Trophoblast cell (in vitro differentiated cells and primary cell): ENCODE measurements around the gene NMT1.

Source experiments
- DNase-seq, 2 donors: peaks; one replicate each; pipeline ENCODE4 v3.0.0-alpha.2; 2016
- H2AFZ ChIP-seq: 2 replicates; pipeline ENCODE4 v1.6.1; 2013; ENCODE audit warnings: low read length, moderate library complexity, mild to moderate bottlenecking; ENCODE audit not compliant: insufficient read depth, poor library complexity
- H2AK5ac ChIP-seq: 2 replicates; pipeline ENCODE4 v1.6.1; 2013; ENCODE audit warnings: mild to moderate bottlenecking, low read length
- H2BK120ac ChIP-seq: 2 replicates; pipeline ENCODE4 v1.6.1; 2013; ENCODE audit warnings: low read length, mild to moderate bottlenecking, moderate library complexity; ENCODE audit not compliant: insufficient read depth, poor library complexity
- H2BK12ac ChIP-seq: 2 replicates; pipeline ENCODE4 v1.6.1; 2013; ENCODE audit warnings: mild to moderate bottlenecking, low read length, moderate library complexity
- H2BK5ac ChIP-seq: 2 replicates; pipeline ENCODE4 v1.6.1; 2013; ENCODE audit warnings: low read length, low read depth, moderate library complexity, mild to moderate bottlenecking; ENCODE audit not compliant: poor library complexity
- H3K14ac ChIP-seq: 2 replicates; pipeline ENCODE4 v1.6.1; 2013; ENCODE audit warnings: mild to moderate bottlenecking, low read length
- H3K18ac ChIP-seq: 2 replicates; pipeline ENCODE4 v1.6.1; 2013; ENCODE audit warnings: mild to moderate bottlenecking, low read length
- H3K23ac ChIP-seq: 2 replicates; pipeline ENCODE4 v1.6.1; 2013; ENCODE audit warnings: low read length
- H3K27ac ChIP-seq: 2 replicates; pipeline ENCODE4 v1.5.1; 2013; ENCODE audit warnings: low read depth, mild to moderate bottlenecking, inconsistent platforms, low read length, moderate library complexity
- H3K27me3 ChIP-seq: 2 replicates; pipeline ENCODE4 v1.6.1; 2013; ENCODE audit warnings: inconsistent platforms, mild to moderate bottlenecking, low read length, moderate library complexity; ENCODE audit not compliant: insufficient read depth
- H3K36me3 ChIP-seq, 2 experiments: 1 replicate in 1 of 2; 2 replicates in 1 of 2; pipeline ENCODE4 v1.6.1; 2013; ENCODE audit warnings: low read length in 2 of 2, mild to moderate bottlenecking in 2 of 2, moderate library complexity in 1 of 2; ENCODE audit not compliant: insufficient read depth in 2 of 2, control insufficient read depth in 1 of 2
- H3K4ac ChIP-seq: 2 replicates; pipeline ENCODE4 v1.6.1; 2013; ENCODE audit warnings: low read depth, mild to moderate bottlenecking, low read length, moderate library complexity
- H3K4me1 ChIP-seq, 2 experiments: 1 replicate in 1 of 2; 2 replicates in 1 of 2; pipeline ENCODE4 v1.6.1; 2013; ENCODE audit warnings: low read length in 2 of 2, mild to moderate bottlenecking in 2 of 2, moderate library complexity in 1 of 2; ENCODE audit not compliant: insufficient read depth in 2 of 2, control insufficient read depth in 1 of 2
- H3K4me2 ChIP-seq: 2 replicates; pipeline ENCODE4 v1.6.1; 2013; ENCODE audit warnings: inconsistent platforms, mild to moderate bottlenecking, low read length, moderate library complexity
- H3K4me3 ChIP-seq: 2 replicates; pipeline ENCODE4 v1.5.1; 2013; ENCODE audit warnings: mild to moderate bottlenecking, low read depth, low read length, inconsistent platforms
- H3K79me1 ChIP-seq: one replicate; pipeline ENCODE4 v1.6.1; 2013; ENCODE audit warnings: low read length
- H3K79me2 ChIP-seq: 2 replicates; pipeline ENCODE4 v1.6.1; 2013; ENCODE audit warnings: low read length, mild to moderate bottlenecking; ENCODE audit not compliant: control insufficient read depth, insufficient read depth, poor library complexity
- H3K9ac ChIP-seq: 2 replicates; pipeline ENCODE4 v1.6.1; 2013; ENCODE audit warnings: mild to moderate bottlenecking, low read length
- H3K9me3 ChIP-seq: 2 replicates; pipeline ENCODE4 v1.6.1; 2013; ENCODE audit warnings: low read depth, mild to moderate bottlenecking, control low read depth, inconsistent platforms, low read length; ENCODE audit not compliant: insufficient read depth
- H4K12ac ChIP-seq: 2 replicates; pipeline ENCODE4 v1.6.1; 2013; ENCODE audit warnings: low read depth, mild to moderate bottlenecking, low read length, moderate library complexity
- H4K8ac ChIP-seq: 2 replicates; pipeline ENCODE4 v1.6.1; 2013; ENCODE audit warnings: low read depth, mild to moderate bottlenecking, low read length, moderate library complexity
- H4K91ac ChIP-seq: one replicate; pipeline ENCODE4 v1.6.1; 2013; ENCODE audit warnings: low read depth, mild to moderate bottlenecking, low read length, moderate library complexity
- WGBS: extraction: QIAGEN DNeasy Blood & Tissue Kit; methylation state at CpG from one replicate; pipeline ENCODE4 v1.1.7; 2013; ENCODE audit warnings: missing lambda C conversion rate; ENCODE audit not compliant: insufficient read length, insufficient coverage; ENCODE audit errors: extremely low coverage; 5-methylcytosine and 5-hydroxymethylcytosine counted together

The NMT1 gene

DNA sequence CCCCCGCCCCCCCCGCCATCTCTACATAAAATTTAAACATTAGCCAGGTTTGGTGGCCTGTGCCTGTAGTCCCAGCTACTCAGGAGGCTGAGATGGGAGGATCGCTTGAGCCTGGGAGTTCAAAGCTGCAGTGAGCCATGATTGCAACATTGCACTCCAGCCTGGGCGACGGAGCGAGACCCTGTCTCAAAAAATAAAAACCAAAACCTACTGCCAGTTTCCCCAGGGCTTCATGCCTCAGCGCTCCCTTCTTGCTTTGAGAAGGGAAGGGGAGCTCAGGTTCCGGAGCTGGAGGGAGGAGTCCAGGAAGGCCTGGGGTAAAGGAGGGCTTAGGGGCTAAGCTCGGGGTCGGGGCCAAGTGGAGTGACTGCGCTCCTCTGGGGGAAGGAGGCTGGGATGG lies 50.7 kb downstream of the NMT1 start:
- peaks cover 4% of the 10 kb centered on the region for H3K79me1 ChIP-seq
- no CpG with 5 or more reads among the region's 11 CpGs for WGBS

DNA sequence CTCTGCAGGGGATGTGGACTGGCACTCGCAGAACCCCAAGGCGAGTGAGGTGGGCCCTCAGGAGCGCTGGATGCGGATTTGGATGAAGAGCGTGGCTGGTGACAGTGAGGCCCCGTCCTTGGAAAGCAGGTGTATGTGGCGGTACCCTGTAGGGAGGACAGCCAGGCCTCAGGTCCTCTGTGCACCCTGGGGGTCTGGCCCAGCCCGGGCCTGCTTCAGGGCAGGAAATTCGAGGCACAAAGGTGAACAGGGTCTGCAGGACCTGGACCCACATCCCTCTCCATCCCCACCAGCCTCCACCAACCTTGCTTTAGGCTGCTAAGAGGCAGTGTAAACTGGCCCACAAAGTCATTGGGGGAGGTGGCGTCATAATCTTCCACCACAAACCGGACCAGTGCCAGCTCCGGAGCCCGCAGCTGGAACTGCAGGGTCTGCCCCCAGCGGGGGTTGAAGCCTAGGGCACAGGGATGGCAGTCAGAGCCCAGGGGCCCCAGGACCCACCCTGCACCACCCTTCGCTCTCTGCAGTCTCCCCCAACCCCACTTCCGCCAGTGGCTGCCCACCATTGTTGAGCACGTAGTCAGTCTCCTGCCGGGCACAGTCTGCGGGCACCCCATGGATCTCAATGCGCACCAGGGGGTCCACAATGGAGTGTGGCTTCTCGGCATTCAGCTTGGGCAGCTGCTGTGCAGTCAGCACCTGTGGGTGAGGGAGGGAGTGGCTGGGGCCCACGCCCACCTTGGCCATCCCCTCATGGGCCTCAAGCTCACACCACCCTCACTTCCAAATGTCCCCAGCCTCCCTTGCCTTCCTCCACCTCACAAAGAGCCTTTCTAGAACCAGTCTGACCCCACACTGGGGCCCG lies 51.7 kb downstream of the NMT1 start:
- H3K4me1 ChIP-seq, result peaks cover 9 to 11% of the 10 kb centered on the region in 2 experiments
- no peak for DNase-seq
- no peak overlapping the region for H3K23ac ChIP-seq
- H4K12ac ChIP-seq, result no peak overlapping the region
- H3K36me3 ChIP-seq, result peaks cover 29 to 30% of the 10 kb centered on the region in 2 experiments
- no peaks in the 10 kb centered on the region for H3K79me2 ChIP-seq
- no peak overlapping the region for H2AFZ ChIP-seq
- no peak overlapping the region for H2BK12ac ChIP-seq
- H3K27me3 ChIP-seq, result no peaks in the 10 kb centered on the region
- no peak overlapping the region for H2BK120ac ChIP-seq
- no peak overlapping the region for H4K8ac ChIP-seq
- peaks cover 2% of the 10 kb centered on the region for H3K9me3 ChIP-seq
- no peak overlapping the region for H3K4me2 ChIP-seq
- no peak overlapping the region for H3K4ac ChIP-seq
- H3K18ac ChIP-seq, result no peak overlapping the region
- H4K91ac ChIP-seq, result no peak overlapping the region
- H3K14ac ChIP-seq, result no peak overlapping the region
- H3K27ac ChIP-seq, result no peak overlapping the region
- H3K9ac ChIP-seq, result no peak overlapping the region
- no peak overlapping the region for H3K4me3 ChIP-seq
- WGBS, result no CpG with 5 or more reads among the region's 23 CpGs
- H3K79me1 ChIP-seq, result peaks cover 4% of the 10 kb centered on the region
- H2BK5ac ChIP-seq, result no peak overlapping the region
- no peak overlapping the region for H2AK5ac ChIP-seq

More for the DNA sequence above, 50.7 kb downstream of the NMT1 start:
- no peak for DNase-seq
- Histone ChIP-seq H3K4me2 (no peak overlapping the region), H3K4ac (no peak overlapping the region), H3K27ac (no peak overlapping the region), H3K18ac (no peak overlapping the region), H3K9ac (no peak overlapping the region), H4K91ac (no peak overlapping the region), H3K4me1 (peaks cover 9 to 11% of the 10 kb centered on the region in 2 experiments), H2BK5ac (no peak overlapping the region), H3K36me3 (peaks cover 37 to 39% of the 10 kb centered on the region in 2 experiments), H2AK5ac (no peak overlapping the region), H4K12ac (no peak overlapping the region), H3K9me3 (peaks cover 2% of the 10 kb centered on the region), H3K79me2 (no peaks in the 10 kb centered on the region), H3K27me3 (no peaks in the 10 kb centered on the region), H2BK120ac (no peak overlapping the region), H3K23ac (no peak overlapping the region), H4K8ac (no peak overlapping the region), H2AFZ (no peak overlapping the region), H3K14ac (no peak overlapping the region), H3K4me3 (no peak overlapping the region), H2BK12ac (no peak overlapping the region)

DNA sequence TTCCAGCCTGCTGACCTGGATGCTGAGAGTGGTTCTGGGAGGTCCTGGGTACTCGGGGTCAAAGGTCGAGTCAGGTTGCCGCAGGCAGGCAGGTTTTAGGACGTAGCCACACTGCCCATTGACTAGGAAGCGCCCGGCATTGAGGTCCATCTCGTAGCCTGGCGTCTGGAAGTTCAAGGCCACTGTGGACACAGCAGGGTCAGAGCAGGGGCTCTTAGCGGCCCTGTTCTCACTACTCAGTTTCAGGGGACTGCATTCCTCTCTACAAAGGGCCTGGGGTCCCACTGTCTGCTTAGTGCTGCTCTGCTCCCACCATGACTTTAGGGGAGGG lies 52.3 kb downstream of the NMT1 start:
- no CpG with 5 or more reads among the region's 9 CpGs for WGBS
- Histone ChIP-seq H2AK5ac (no peak overlapping the region), H4K91ac (no peak overlapping the region)

DNA sequence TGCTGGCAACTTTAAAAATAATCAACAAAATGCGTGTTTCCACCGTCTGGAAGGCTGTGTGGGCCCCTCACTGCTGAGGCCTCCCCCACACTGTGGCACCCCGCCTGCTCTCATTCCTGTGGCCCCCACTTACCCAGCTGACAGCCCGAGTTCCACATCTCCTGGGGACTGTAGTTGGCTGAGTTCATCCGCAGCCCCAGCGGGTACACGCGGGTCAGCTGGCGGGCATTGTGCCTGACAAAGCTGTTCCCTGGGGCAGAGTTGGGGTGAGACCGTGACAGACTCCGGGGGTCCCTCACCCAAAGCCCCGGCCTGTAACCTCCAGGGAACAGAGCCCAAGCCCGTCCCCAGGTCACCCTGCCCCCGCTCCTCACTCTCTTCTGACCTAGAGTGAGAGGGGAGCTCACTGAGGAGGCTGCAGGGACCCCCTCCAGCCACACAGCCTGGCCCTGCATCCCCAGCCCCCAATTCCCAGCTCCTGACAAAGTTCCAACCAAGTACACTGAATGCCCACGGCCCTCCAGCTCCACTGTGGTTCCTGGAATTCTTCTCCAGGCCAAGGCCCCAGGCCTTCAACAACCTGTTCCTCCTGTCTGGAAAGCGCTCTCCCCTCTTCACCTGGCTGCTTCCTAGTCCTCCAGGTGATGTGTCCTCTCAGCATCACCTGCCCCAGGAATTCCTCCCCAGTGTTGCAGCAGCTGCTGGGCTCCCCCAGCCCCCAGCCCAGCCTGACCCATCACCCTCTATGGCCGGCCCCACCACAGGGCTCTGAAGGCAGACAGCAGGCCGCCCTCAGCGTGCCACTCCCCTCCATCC lies 53.2 kb downstream of the NMT1 start:
- no CpG with 5 or more reads among the region's 19 CpGs for WGBS
- peak overlapping the region; percentile 48 for H2BK120ac ChIP-seq
- H2AK5ac ChIP-seq, result no peak overlapping the region
- no peak overlapping the region for H4K8ac ChIP-seq
- H3K23ac ChIP-seq, result no peak overlapping the region
- no peak overlapping the region for H2AFZ ChIP-seq
- peak overlapping the region; percentile 5 for H2BK5ac ChIP-seq
- DNase-seq, result peak; percentile 93 to 95
- peaks cover 4% of the 10 kb centered on the region for H3K79me1 ChIP-seq
- peak overlapping the region; percentile 66 for H4K91ac ChIP-seq
- H3K9me3 ChIP-seq, result peaks cover 2% of the 10 kb centered on the region
- no peaks in the 10 kb centered on the region for H3K27me3 ChIP-seq
- no peak overlapping the region for H3K27ac ChIP-seq
- peak overlapping the region; percentile 4 for H3K4ac ChIP-seq
- H3K4me1 ChIP-seq, result peaks cover 9 to 11% of the 10 kb centered on the region in 2 experiments
- H2BK12ac ChIP-seq, result peak overlapping the region; percentile 42
- H3K4me3 ChIP-seq, result no peak overlapping the region
- H3K79me2 ChIP-seq, result no peaks in the 10 kb centered on the region
- no peak overlapping the region for H3K9ac ChIP-seq
- H4K12ac ChIP-seq, result no peak overlapping the region
- H3K18ac ChIP-seq, result no peak overlapping the region
- H3K4me2 ChIP-seq, result no peak overlapping the region
- peak overlapping the region; percentile 8 for H3K14ac ChIP-seq
- peaks cover 19 to 23% of the 10 kb centered on the region in 2 experiments for H3K36me3 ChIP-seq

More for the DNA sequence above, 52.3 kb downstream of the NMT1 start:
- no peak overlapping the region for H2BK5ac ChIP-seq
- no peaks in the 10 kb centered on the region for H3K79me2 ChIP-seq
- H3K18ac ChIP-seq, result no peak overlapping the region
- no peak overlapping the region for H3K23ac ChIP-seq
- no peak overlapping the region for H4K8ac ChIP-seq
- H3K79me1 ChIP-seq, result peaks cover 4% of the 10 kb centered on the region
- no peak overlapping the region for H4K12ac ChIP-seq
- H3K4me2 ChIP-seq, result no peak overlapping the region
- no peak overlapping the region for H2BK120ac ChIP-seq
- H3K27ac ChIP-seq, result no peak overlapping the region
- H2BK12ac ChIP-seq, result no peak overlapping the region
- H3K14ac ChIP-seq, result no peak overlapping the region
- H3K36me3 ChIP-seq, result peaks cover 27 to 29% of the 10 kb centered on the region in 2 experiments
- no peaks in the 10 kb centered on the region for H3K27me3 ChIP-seq
- DNase-seq, result no peak
- peaks cover 9 to 11% of the 10 kb centered on the region in 2 experiments for H3K4me1 ChIP-seq
- no peak overlapping the region for H3K4me3 ChIP-seq
- H3K9ac ChIP-seq, result peak overlapping the region; percentile 23
- peaks cover 2% of the 10 kb centered on the region for H3K9me3 ChIP-seq
- no peak overlapping the region for H2AFZ ChIP-seq
- no peak overlapping the region for H3K4ac ChIP-seq
